ENCODE results near the gene JMJD6.
"Not testable (repeated sequence)": the region's sequence is repeated elsewhere in the genome, so short reads cannot be mapped to it uniquely, and the experiment has no call there.

- TF ChIP-seq CTCF (conservative IDR thresholded peaks at IDR 0.05; ENCODE audit: low read length); EZH2phosphoT487 (IDR thresholded peaks at IDR 0.05; ENCODE audit: borderline replicate concordance, low read depth, low read length): not testable (repeated sequence)
Measured at GRCh38 chr17:76712321-76712720, 14.1 kb downstream of the JMJD6 start.
